ENCODE data around the gene DONSON. TPM values are rescaled to one million over a fixed set of nuclear protein-coding genes. Genes with fewer than 3 reads are reported as not detected.

The DONSON gene
- total RNA-seq, 1 experiment from 2014 or later, result 48.5 TPM

GRCh38 chr21:33569991-33570390 is 18.5 kb downstream of the DONSON start:
- peaks cover 91% of the 10 kb centered on the region for H3K36me3 ChIP-seq (ENCODE audit: insufficient read depth, low read length, poor library complexity, severe bottlenecking)
- no peaks in the 10 kb centered on the region for H3K4me1 ChIP-seq (ENCODE audit: insufficient read depth, low read length, poor library complexity, severe bottlenecking)
- H3K27me3 ChIP-seq (replicated peaks; ENCODE audit: insufficient read depth, low read depth, low read length, poor library complexity), result no peaks in the 10 kb centered on the region
- H3K4me3 ChIP-seq (ENCODE audit: low read depth, low read length, poor library complexity, severe bottlenecking), result no peak overlapping the region
- no peak for DNase-seq (ENCODE audit: low spot score)
- intact Hi-C loops (cut with micrococcal nuclease; ENCODE audit: unreplicated experiment), result no loop called here
- no peak overlapping the region for H3K27ac ChIP-seq (ENCODE audit: low read depth, low read length, poor library complexity, severe bottlenecking)
- H3K9me3 ChIP-seq (ENCODE audit: low read depth, low read length, poor library complexity, severe bottlenecking), result no peaks in the 10 kb centered on the region
- TF ChIP-seq EZH2 (IDR thresholded peaks at IDR 0.05; ENCODE audit: borderline replicate concordance, low read depth, low read length, poor library complexity, severe bottlenecking) (no peak), CTCF (conservative IDR thresholded peaks at IDR 0.05; ENCODE audit: low read depth, low read length) (no peak)
- ChIA-PET POLR2A (ENCODE audit: low non-redundant PET) (no interaction called here), CTCF (no interaction called here)
- no TSS peak for BruUV-seq (replicated peaks)

DNA sequence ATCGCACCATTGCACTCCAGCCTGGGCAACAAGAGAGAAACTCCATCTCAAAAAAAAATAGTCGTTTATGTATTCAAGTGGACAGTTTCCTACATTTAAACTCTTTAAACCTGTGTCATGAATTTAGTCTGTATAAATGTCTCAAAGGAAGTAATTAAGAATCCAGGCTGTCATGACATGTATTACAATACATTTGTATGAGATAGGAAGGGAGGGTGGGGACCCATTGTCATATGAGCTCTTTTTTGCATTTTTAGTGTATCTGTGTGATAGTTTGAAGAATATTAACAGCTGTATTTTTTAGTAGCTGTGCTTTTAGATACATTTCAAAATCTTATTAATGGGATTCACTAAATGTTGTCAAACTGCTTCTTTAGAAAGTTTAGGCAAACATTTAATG is 20.0 kb downstream of the DONSON start:
- H3K4me3 ChIP-seq (ENCODE audit: low read depth, low read length, poor library complexity, severe bottlenecking), result no peak overlapping the region
- no peaks in the 10 kb centered on the region for H3K9me3 ChIP-seq (ENCODE audit: low read depth, low read length, poor library complexity, severe bottlenecking)
- no peaks in the 10 kb centered on the region for H3K4me1 ChIP-seq (ENCODE audit: insufficient read depth, low read length, poor library complexity, severe bottlenecking)
- intact Hi-C loops (cut with micrococcal nuclease; ENCODE audit: unreplicated experiment), result no loop called here
- TF ChIP-seq CTCF (conservative IDR thresholded peaks at IDR 0.05; ENCODE audit: low read depth, low read length) (no peak), EZH2 (IDR thresholded peaks at IDR 0.05; ENCODE audit: borderline replicate concordance, low read depth, low read length, poor library complexity, severe bottlenecking) (no peak)
- peaks cover 84% of the 10 kb centered on the region for H3K36me3 ChIP-seq (ENCODE audit: insufficient read depth, low read length, poor library complexity, severe bottlenecking)
- ChIA-PET POLR2A (ENCODE audit: low non-redundant PET) (no interaction called here), CTCF (no interaction called here)
- no peak for DNase-seq (ENCODE audit: low spot score)
- no peak overlapping the region for H3K27ac ChIP-seq (ENCODE audit: low read depth, low read length, poor library complexity, severe bottlenecking)
- no peaks in the 10 kb centered on the region for H3K27me3 ChIP-seq (replicated peaks; ENCODE audit: insufficient read depth, low read depth, low read length, poor library complexity)
- no TSS peak for BruUV-seq (replicated peaks)

GRCh38 chr21:33567914-33568313 is 20.6 kb downstream of the DONSON start:
- Histone ChIP-seq H3K4me3 (ENCODE audit: low read depth, low read length, poor library complexity, severe bottlenecking) (no peak overlapping the region), H3K9me3 (ENCODE audit: low read depth, low read length, poor library complexity, severe bottlenecking) (no peaks in the 10 kb centered on the region), H3K27ac (ENCODE audit: low read depth, low read length, poor library complexity, severe bottlenecking) (no peak overlapping the region), H3K4me1 (ENCODE audit: insufficient read depth, low read length, poor library complexity, severe bottlenecking) (no peaks in the 10 kb centered on the region), H3K27me3 (replicated peaks; ENCODE audit: insufficient read depth, low read depth, low read length, poor library complexity) (no peaks in the 10 kb centered on the region), H3K36me3 (ENCODE audit: insufficient read depth, low read length, poor library complexity, severe bottlenecking) (peaks cover 84% of the 10 kb centered on the region)
- TF ChIP-seq CTCF (conservative IDR thresholded peaks at IDR 0.05; ENCODE audit: low read depth, low read length), result no peak
- no peak for TF ChIP-seq EZH2 (IDR thresholded peaks at IDR 0.05; ENCODE audit: borderline replicate concordance, low read depth, low read length, poor library complexity, severe bottlenecking)
- no TSS peak for BruUV-seq (replicated peaks)
- CTCF ChIA-PET, result no interaction called here
- no peak for DNase-seq (ENCODE audit: low spot score)
- intact Hi-C loops (cut with micrococcal nuclease; ENCODE audit: unreplicated experiment), result no loop called here
- POLR2A ChIA-PET (ENCODE audit: low non-redundant PET), result no interaction called here
